HepG2 (cell line): ENCODE measurements around the gene LMAN2. TPM values are rescaled to one million over a fixed set of nuclear protein-coding genes. Genes with fewer than 3 reads are reported as not detected.
A peak's percentile ranks its signal among the peaks of the same experiment; 100 is the strongest.

Experiments used
- ATF1 ChIP-seq: IDR thresholded peaks from 2 replicates; pipeline ENCODE4 v1.6.1; 2016; ENCODE audit warnings: mild to moderate bottlenecking, control low read depth
- CCDC6 ChIP-seq: sonication (generic); formaldehyde crosslinking; IDR thresholded peaks from 2 replicates; pipeline ENCODE4 v1.8.1; 2022; ENCODE audit warnings: mild to moderate bottlenecking, missing genetic modification reagents, moderate library complexity
- GATAD1 ChIP-seq: IDR thresholded peaks from 2 replicates; pipeline ENCODE4 v1.6.1; 2016; ENCODE audit warnings: missing genetic modification reagents, missing compliant biosample characterization
- GTF2F1 ChIP-seq: fragments of 150-350 bp; IDR thresholded peaks from 2 replicates; pipeline ENCODE4 v1.6.1; 2014; ENCODE audit warnings: low read length
- JARID2 ChIP-seq: sonication (generic); formaldehyde crosslinking; IDR thresholded peaks from 2 replicates; pipeline ENCODE4 v1.8.1; 2023; ENCODE audit warnings: missing genetic modification reagents, inconsistent platforms; ENCODE audit not compliant: insufficient replicate concordance
- KDM5B ChIP-seq: sonication (generic); formaldehyde crosslinking; IDR thresholded peaks from 2 replicates; pipeline ENCODE4 v1.4.0; 2020; ENCODE audit warnings: missing genetic modification reagents, mild to moderate bottlenecking, borderline replicate concordance
- KLF16 ChIP-seq, 2 experiments: sonication (generic) in 1 of 2; formaldehyde crosslinking in 1 of 2; IDR thresholded peaks; 2 replicates each; pipeline versions ENCODE4 v1.6.1 to v1.8.0; 2016 to 2023; ENCODE audit warnings: missing genetic modification reagents in 2 of 2, missing compliant biosample characterization in 1 of 2
- KLF6 ChIP-seq: IDR thresholded peaks from 2 replicates; pipeline ENCODE4 v1.8.0; 2016; ENCODE audit warnings: missing biosample characterization, missing genetic modification reagents
- SP5 ChIP-seq: IDR thresholded peaks from 2 replicates; pipeline ENCODE4 v1.6.1; 2016; ENCODE audit warnings: low read depth, borderline replicate concordance
- ZNF350 ChIP-seq: sonication (generic); formaldehyde crosslinking; IDR thresholded peaks from 2 replicates; pipeline ENCODE4 v1.4.0; 2020; ENCODE audit warnings: mild to moderate bottlenecking, low read depth, missing genetic modification reagents, borderline replicate concordance
- polyA plus RNA-seq, 8 experiments: library from polyadenylated mRNA; depleted of rRNA in 3 of 8; stranded (reverse) in 7 of 8; unstranded in 1 of 8; fragments of >200 nt; fragmentation: Illumina TruSeq in 4 of 8; extraction: Trizol in 4 of 8; gene quantifications; 2 replicates each; pipeline versions ENCODE4 v1.2.1 to v1.2.3, GENCODE V29; 2011 to 2016; ENCODE audit warnings: low read depth in 4 of 8, missing spikeins in 1 of 8, mixed read lengths in 1 of 8; ENCODE audit not compliant: insufficient read depth in 1 of 8
- total RNA-seq, 5 experiments: library from RNA; depleted of rRNA; stranded (reverse); fragments of >200 nt; fragmentation: Illumina TruSeq; extraction: Trizol; gene quantifications; 2 replicates each; pipeline ENCODE4 v1.2.3, GENCODE V29; 2016; ENCODE audit warnings: low read depth in 1 of 5
- TF ChIP-seq, protein P1 (sequence below): sonication (generic); formaldehyde crosslinking; IDR thresholded peaks from 2 replicates; pipeline ENCODE4 v1.8.0; 2022; ENCODE audit warnings: missing genetic modification reagents, mild to moderate bottlenecking, inconsistent platforms, borderline replicate concordance
- TF ChIP-seq, protein P2 (sequence below): sonication (generic); formaldehyde crosslinking; IDR thresholded peaks from 2 replicates; pipeline ENCODE4 v1.5.0; 2020; ENCODE audit warnings: mild to moderate bottlenecking, missing genetic modification reagents
- TF ChIP-seq, protein P3 (sequence below): sonication (generic); formaldehyde crosslinking; IDR thresholded peaks from 2 replicates; pipeline ENCODE4 v1.4.0; 2020; ENCODE audit warnings: mild to moderate bottlenecking, missing genetic modification reagents
- TF ChIP-seq, protein P4 (sequence below): sonication (generic); formaldehyde crosslinking; IDR thresholded peaks from 2 replicates; pipeline ENCODE4 v1.4.0; 2020; ENCODE audit warnings: mild to moderate bottlenecking, missing genetic modification reagents
- TF ChIP-seq, protein P5 (sequence below): IDR thresholded peaks from 2 replicates; pipeline ENCODE4 v1.6.1; 2018; ENCODE audit warnings: missing genetic modification reagents, mild to moderate bottlenecking, missing compliant biosample characterization
- TF ChIP-seq, protein P6 (sequence below): IDR thresholded peaks from 2 replicates; pipeline ENCODE4 v1.6.1; 2016; ENCODE audit warnings: low read depth, borderline replicate concordance
- TF ChIP-seq, protein P7 (sequence below): sonication (generic); formaldehyde crosslinking; IDR thresholded peaks from 2 replicates; pipeline ENCODE4 v1.4.0; 2020; ENCODE audit warnings: low read depth, mild to moderate bottlenecking, missing genetic modification reagents

Gene LMAN2
- total and polyA plus RNA-seq, 2 of the 13 experiments (the other 11 are each of a cell fraction or from before 2014, with no cell fraction given): 191 to 197 TPM

DNA sequence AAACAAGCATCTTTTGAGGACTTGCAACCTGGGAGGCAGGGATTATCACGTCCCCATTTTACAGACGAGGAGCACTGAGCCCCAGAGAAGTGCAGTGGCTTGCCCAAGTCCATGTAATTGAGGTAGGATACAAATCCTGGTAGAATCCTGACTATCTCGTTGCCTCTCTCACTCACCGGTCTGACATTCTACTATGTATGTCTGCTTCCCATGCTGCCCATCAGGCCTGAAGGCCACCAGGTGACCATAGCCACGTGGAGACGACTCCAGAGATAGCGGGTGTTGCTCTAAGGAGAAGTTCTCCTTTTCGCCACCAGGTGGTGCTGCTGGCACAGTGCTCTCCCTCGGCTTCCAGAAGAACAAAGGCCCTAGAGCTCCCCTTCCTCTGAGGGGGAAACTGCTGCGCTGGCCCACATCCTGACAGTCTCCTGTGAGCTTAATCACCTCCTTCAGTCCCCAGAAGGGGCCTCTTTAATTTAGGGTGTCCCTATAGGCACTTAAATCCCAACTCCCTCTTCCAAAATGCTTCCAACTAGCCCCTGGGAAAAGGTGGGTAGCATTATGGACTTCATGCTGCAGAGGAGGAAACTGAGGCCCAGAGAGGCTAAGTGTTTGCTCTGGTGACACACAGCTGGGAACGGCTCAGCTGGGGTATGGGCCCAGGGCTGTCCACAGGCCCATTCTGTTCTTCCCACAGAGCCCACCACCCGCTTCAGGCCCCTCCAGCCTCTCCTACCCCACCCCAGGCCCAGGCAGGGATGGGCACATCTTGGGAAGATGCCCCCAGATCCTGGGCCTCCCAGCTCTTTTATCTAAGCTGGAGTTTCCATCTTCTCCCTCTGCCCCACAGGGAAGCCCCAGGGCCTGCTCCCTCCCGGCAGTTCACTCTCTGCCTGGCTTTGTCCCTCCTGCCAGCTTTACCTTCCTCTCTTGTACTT is 39.2 kb upstream of the LMAN2 start (continued):
- TF ChIP-seq, protein P1, sequence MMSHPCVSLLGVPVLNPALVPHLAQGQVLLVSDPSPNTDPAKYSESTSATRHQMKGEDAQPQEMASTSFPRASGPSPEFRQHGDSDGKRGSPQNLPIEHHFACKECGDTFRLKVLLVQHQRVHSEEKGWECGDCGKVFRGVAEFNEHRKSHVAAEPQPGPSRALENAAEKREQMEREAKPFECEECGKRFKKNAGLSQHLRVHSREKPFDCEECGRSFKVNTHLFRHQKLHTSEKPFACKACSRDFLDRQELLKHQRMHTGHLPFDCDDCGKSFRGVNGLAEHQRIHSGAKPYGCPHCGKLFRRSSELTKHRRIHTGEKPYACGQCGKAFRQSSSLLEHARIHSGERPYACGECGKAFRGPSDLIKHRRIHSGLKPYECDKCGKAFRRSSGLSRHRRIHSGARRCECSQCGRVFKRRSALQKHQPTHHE (CRISPR knock-in tag): no peak
- TF ChIP-seq CCDC6 (CRISPR knock-in tag): no peak
- no peak for TF ChIP-seq KLF6 (CRISPR knock-in tag)
- TF ChIP-seq, protein P2, sequence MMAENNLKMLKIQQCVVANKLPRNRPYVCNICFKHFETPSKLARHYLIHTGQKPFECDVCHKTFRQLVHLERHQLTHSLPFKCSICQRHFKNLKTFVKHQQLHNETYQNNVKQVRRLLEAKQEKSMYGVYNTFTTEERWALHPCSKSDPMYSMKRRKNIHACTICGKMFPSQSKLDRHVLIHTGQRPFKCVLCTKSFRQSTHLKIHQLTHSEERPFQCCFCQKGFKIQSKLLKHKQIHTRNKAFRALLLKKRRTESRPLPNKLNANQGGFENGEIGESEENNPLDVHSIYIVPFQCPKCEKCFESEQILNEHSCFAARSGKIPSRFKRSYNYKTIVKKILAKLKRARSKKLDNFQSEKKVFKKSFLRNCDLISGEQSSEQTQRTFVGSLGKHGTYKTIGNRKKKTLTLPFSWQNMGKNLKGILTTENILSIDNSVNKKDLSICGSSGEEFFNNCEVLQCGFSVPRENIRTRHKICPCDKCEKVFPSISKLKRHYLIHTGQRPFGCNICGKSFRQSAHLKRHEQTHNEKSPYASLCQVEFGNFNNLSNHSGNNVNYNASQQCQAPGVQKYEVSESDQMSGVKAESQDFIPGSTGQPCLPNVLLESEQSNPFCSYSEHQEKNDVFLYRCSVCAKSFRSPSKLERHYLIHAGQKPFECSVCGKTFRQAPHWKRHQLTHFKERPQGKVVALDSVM (CRISPR knock-in tag): no peak
- peak; percentile 48; the same call in 1 of the 2 replicates for TF ChIP-seq GATAD1 (CRISPR knock-in tag)
- TF ChIP-seq KDM5B (CRISPR knock-in tag): no peak
- TF ChIP-seq KLF16 (CRISPR knock-in tag; IDR thresholded peaks at IDR 0.05): peak in 1 of 2 experiments; percentile 41; a peak in 1 of 4 replicates
- TF ChIP-seq, protein P3, sequence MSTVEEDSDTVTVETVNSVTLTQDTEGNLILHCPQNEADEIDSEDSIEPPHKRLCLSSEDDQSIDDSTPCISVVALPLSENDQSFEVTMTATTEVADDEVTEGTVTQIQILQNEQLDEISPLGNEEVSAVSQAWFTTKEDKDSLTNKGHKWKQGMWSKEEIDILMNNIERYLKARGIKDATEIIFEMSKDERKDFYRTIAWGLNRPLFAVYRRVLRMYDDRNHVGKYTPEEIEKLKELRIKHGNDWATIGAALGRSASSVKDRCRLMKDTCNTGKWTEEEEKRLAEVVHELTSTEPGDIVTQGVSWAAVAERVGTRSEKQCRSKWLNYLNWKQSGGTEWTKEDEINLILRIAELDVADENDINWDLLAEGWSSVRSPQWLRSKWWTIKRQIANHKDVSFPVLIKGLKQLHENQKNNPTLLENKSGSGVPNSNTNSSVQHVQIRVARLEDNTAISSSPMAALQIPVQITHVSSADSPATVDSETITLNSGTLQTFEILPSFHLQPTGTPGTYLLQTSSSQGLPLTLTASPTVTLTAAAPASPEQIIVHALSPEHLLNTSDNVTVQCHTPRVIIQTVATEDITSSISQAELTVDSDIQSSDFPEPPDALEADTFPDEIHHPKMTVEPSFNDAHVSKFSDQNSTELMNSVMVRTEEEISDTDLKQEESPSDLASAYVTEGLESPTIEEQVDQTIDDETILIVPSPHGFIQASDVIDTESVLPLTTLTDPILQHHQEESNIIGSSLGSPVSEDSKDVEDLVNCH: no peak
- no peak for TF ChIP-seq ATF1 (CRISPR knock-in tag)
- TF ChIP-seq, protein P4, sequence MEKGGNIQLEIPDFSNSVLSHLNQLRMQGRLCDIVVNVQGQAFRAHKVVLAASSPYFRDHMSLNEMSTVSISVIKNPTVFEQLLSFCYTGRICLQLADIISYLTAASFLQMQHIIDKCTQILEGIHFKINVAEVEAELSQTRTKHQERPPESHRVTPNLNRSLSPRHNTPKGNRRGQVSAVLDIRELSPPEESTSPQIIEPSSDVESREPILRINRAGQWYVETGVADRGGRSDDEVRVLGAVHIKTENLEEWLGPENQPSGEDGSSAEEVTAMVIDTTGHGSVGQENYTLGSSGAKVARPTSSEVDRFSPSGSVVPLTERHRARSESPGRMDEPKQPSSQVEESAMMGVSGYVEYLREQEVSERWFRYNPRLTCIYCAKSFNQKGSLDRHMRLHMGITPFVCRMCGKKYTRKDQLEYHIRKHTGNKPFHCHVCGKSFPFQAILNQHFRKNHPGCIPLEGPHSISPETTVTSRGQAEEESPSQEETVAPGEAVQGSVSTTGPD (CRISPR knock-in tag): no peak
- TF ChIP-seq SP5: no peak
- TF ChIP-seq, protein P5, sequence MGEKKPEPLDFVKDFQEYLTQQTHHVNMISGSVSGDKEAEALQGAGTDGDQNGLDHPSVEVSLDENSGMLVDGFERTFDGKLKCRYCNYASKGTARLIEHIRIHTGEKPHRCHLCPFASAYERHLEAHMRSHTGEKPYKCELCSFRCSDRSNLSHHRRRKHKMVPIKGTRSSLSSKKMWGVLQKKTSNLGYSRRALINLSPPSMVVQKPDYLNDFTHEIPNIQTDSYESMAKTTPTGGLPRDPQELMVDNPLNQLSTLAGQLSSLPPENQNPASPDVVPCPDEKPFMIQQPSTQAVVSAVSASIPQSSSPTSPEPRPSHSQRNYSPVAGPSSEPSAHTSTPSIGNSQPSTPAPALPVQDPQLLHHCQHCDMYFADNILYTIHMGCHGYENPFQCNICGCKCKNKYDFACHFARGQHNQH (CRISPR knock-in tag): 0 out of 2 replicates have a peak, but pooled peaks have one; percentile 32
- TF ChIP-seq, protein P6, sequence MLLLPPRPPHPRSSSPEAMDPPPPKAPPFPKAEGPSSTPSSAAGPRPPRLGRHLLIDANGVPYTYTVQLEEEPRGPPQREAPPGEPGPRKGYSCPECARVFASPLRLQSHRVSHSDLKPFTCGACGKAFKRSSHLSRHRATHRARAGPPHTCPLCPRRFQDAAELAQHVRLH (CRISPR knock-in tag): peak; percentile 36; the same call in 1 of the 2 replicates
- TF ChIP-seq GTF2F1: no peak
- TF ChIP-seq, protein P7, sequence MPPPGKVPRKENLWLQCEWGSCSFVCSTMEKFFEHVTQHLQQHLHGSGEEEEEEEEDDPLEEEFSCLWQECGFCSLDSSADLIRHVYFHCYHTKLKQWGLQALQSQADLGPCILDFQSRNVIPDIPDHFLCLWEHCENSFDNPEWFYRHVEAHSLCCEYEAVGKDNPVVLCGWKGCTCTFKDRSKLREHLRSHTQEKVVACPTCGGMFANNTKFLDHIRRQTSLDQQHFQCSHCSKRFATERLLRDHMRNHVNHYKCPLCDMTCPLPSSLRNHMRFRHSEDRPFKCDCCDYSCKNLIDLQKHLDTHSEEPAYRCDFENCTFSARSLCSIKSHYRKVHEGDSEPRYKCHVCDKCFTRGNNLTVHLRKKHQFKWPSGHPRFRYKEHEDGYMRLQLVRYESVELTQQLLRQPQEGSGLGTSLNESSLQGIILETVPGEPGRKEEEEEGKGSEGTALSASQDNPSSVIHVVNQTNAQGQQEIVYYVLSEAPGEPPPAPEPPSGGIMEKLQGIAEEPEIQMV (CRISPR knock-in tag): no peak
- TF ChIP-seq ZNF350: peak; percentile 46; the same call in 1 of the 2 replicates
- no peak for TF ChIP-seq JARID2 (CRISPR knock-in tag)
